Measurements from ENCODE around the gene B4GALNT1. TPM values are rescaled to one million over a fixed set of nuclear protein-coding genes. Genes with fewer than 3 reads are reported as not detected.

The B4GALNT1 gene
- total and polyA plus RNA-seq, 11 donors, result 1.9 to 8.8 (median 5.7) TPM

GRCh38 chr12:57632073-57632957 is 686 bp downstream of the B4GALNT1 start:
- 0 to 1% (median 1%) methylated on average over 42 to 67 of the region's 67 CpGs for WGBS, 4 donors
- intact Hi-C loops (cut with DNase I), result loop anchor here in 3 of 10 donors (2.0 to 10.0 kb wide), 2 partner anchors 50 to 102 kb away; partner anchors contain the start of gene AGAP2 (in 1 of the 3)

DNA sequence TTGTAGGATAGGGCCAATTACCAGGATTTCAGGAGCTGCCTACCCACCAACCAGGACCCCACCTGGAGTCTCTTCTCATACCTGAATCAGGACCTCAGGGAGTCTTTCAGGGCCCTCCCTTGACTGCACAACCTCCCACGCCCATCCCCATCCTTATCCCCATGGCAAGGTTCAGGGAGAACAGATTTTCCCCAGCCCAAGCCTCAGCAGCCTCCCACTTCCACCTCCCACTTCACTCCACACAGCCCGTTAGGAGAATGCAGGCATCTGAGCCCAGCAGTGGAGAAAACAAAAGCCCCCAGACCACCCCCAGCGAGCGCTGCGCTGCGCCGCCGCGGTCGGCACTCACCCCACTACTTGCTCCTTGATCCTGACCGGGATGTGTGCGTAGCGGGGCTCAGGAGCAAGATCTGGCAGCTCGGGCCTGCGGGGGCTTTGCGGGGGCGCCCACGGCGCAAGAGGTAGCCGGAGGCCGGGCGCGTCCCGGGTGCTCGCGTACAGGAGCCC is 1.4 kb downstream of the B4GALNT1 start:
- Histone ChIP-seq H3K4me3 (peak overlapping the region in 11 of 12 donors; percentile 46 to 71 (median 64)), H3K4me1 (peaks cover 0 to 30% (median 11%) of the 10 kb centered on the region in 12 donors), H3K9me3 (no peaks in the 10 kb centered on the region), H3K27me3 (peaks cover 2 to 87% (median 35%) of the 10 kb centered on the region in 9 donors), H3K27ac (peak overlapping the region in 1 of 12 donors; percentile 57), H3K36me3 (no peaks in the 10 kb centered on the region)
- intact Hi-C loops (cut with DNase I), result loop anchor here in 3 of 10 donors (2.0 to 10.0 kb wide), 2 partner anchors 49 to 103 kb away; partner anchors contain the start of gene AGAP2 (in 1 of the 3)
- ATAC-seq (peak in 1 of 4 donors; percentile 4), DNase-seq (peak in 1 of 5 donors; percentile 7)
- WGBS, 4 donors, result 9 to 23% (median 15%) methylated on average over 13 to 26 of the region's 26 CpGs
- no peak for TF ChIP-seq POLR2A (IDR thresholded peaks at IDR 0.05)
- no peak for TF ChIP-seq CTCF (IDR thresholded peaks at IDR 0.05)

More at GRCh38 chr12:57632073-57632957, 686 bp downstream of the B4GALNT1 start:
- H3K9me3 ChIP-seq, result no peaks in the 10 kb centered on the region
- peak in 3 of 4 donors; percentile 33 to 44 (median 37) for ATAC-seq
- H3K4me3 ChIP-seq, result peak overlapping the region; percentile 46 to 71 (median 64)
- TF ChIP-seq CTCF (IDR thresholded peaks at IDR 0.05) (no peak), POLR2A (IDR thresholded peaks at IDR 0.05) (no peak)
- H3K27ac ChIP-seq, result peak overlapping the region in 4 of 12 donors; percentile 17 to 57 (median 44)
- peak in 2 of 5 donors; percentile 22 to 68 for DNase-seq
- peaks cover 2 to 80% (median 28%) of the 10 kb centered on the region in 9 donors for H3K27me3 ChIP-seq
- H3K36me3 ChIP-seq, result no peaks in the 10 kb centered on the region
- peaks cover 0 to 29% (median 11%) of the 10 kb centered on the region in 12 donors for H3K4me1 ChIP-seq

- intact Hi-C loops (cut with DNase I), result loop anchor here in 1 of 10 donors (10.0 kb wide), 1 partner anchor 104 kb away; the partner anchor contains the start of gene AGAP2
- Histone ChIP-seq H3K27ac (no peak overlapping the region), H3K4me1 (peaks cover 0 to 30% (median 11%) of the 10 kb centered on the region in 12 donors), H3K4me3 (no peak overlapping the region), H3K36me3 (peaks cover 0 to 6% (median 0%) of the 10 kb centered on the region in 9 donors), H3K27me3 (peaks cover 5 to 90% (median 38%) of the 10 kb centered on the region in 9 donors), H3K9me3 (no peaks in the 10 kb centered on the region)
- TF ChIP-seq POLR2A (IDR thresholded peaks at IDR 0.05), result no peak
- TF ChIP-seq CTCF (IDR thresholded peaks at IDR 0.05), result no peak
- ATAC-seq, result no peak
- 51 to 78% (median 74%) methylated on average over 5 to 6 of the region's 6 CpGs for WGBS, 4 donors
- DNase-seq, result no peak
Observed at GRCh38 chr12:57630891-57631433, 2.0 kb downstream of the B4GALNT1 start.
